Calu3 (cell line): ENCODE results near the gene NUMA1. TPM values are rescaled to one million over a fixed set of nuclear protein-coding genes. Genes with fewer than 3 reads are reported as not detected.

Experiments
- BruUV-seq: library from RNA; stranded (reverse); fragments of 400-500 nt; replicated peaks from 2 replicates; lab custom pipeline; 2021; lab: Mats Ljungman, UMichigan
- CTCF ChIA-PET: fragments of 300-600 bp; sonication (Branson Sonifier 250); formaldehyde crosslinking; loops from one replicate; lab custom pipeline; 2022; ENCODE audit warnings: antibody characterized with exemption; lab: Charles Lee
- DNase-seq: peaks from one replicate; pipeline ENCODE4 v3.0.0; 2022
- H3K27ac Mint-ChIP-seq: one replicate; pipeline ENCODE4 v1.8.0; 2022; ENCODE audit warnings: mixed read lengths; ENCODE audit not compliant: unreplicated experiment
- H3K27me3 Mint-ChIP-seq: one replicate; pipeline ENCODE4 v1.8.0; 2022; ENCODE audit warnings: mixed read lengths; ENCODE audit not compliant: unreplicated experiment
- H3K36me3 Mint-ChIP-seq: one replicate; pipeline ENCODE4 v1.8.0; 2022; ENCODE audit warnings: mild to moderate bottlenecking, moderate library complexity, mixed read lengths; ENCODE audit not compliant: insufficient read depth, unreplicated experiment
- H3K4me1 Mint-ChIP-seq: one replicate; pipeline ENCODE4 v1.8.0; 2022; ENCODE audit warnings: mild to moderate bottlenecking, low read depth, mixed read lengths; ENCODE audit not compliant: unreplicated experiment
- H3K4me3 Mint-ChIP-seq: one replicate; pipeline ENCODE4 v1.8.0; 2022; ENCODE audit warnings: mild to moderate bottlenecking, low read depth, moderate library complexity, mixed read lengths; ENCODE audit not compliant: unreplicated experiment
- H3K9me3 Mint-ChIP-seq: one replicate; pipeline ENCODE4 v1.8.0; 2022; ENCODE audit warnings: low read depth, mixed read lengths; ENCODE audit not compliant: unreplicated experiment
- CTCF ChIP-seq: fragments of 200-600 bp; IDR thresholded peaks from one replicate; pipeline ENCODE4 v1.8.0; 2022; ENCODE audit warnings: antibody characterized with exemption; ENCODE audit not compliant: unreplicated experiment
- intact Hi-C: fragments of 100-400 bp; cut with micrococcal nuclease; formaldehyde crosslinking; loops from one replicate; pipeline ENCODE4 v1.10.0; 2022; ENCODE audit not compliant: unreplicated experiment
- total RNA-seq: library from RNA; stranded (reverse); gene quantifications from 2 replicates; pipeline ENCODE4 v1.2.3, GENCODE V29; 2022

NUMA1 gene
- total RNA-seq, 1 experiment from 2014 or later: 146 TPM

GRCh38 chr11:72023335-72023734, 57.0 kb downstream of the NUMA1 start:
- no peaks in the 10 kb centered on the region for H3K27me3 Mint-ChIP-seq
- no peak overlapping the region for H3K27ac Mint-ChIP-seq
- no peak for DNase-seq
- intact Hi-C loops: no loop called here
- CTCF ChIA-PET: no interaction called here
- H3K4me3 Mint-ChIP-seq: no peak overlapping the region
- BruUV-seq: no TSS peak
- H3K4me1 Mint-ChIP-seq: peaks cover 8% of the 10 kb centered on the region
- no peak for TF ChIP-seq CTCF
- H3K36me3 Mint-ChIP-seq: peaks cover 33% of the 10 kb centered on the region
- no peaks in the 10 kb centered on the region for H3K9me3 Mint-ChIP-seq

GRCh38 chr11:72018171-72018570, 62.2 kb downstream of the NUMA1 start:
- DNase-seq: no peak
- intact Hi-C loops: no loop called here
- Mint-ChIP-seq H3K27ac (no peak overlapping the region), H3K4me3 (no peak overlapping the region), H3K27me3 (no peaks in the 10 kb centered on the region), H3K36me3 (peaks cover 74% of the 10 kb centered on the region), H3K9me3 (no peaks in the 10 kb centered on the region), H3K4me1 (no peaks in the 10 kb centered on the region)
- BruUV-seq: no TSS peak
- CTCF ChIA-PET: interaction anchor here (1.5 kb wide), 1 partner anchor 21 kb away, joined by 3 read pairs; no protein-coding TSS in a partner anchor
- no peak for TF ChIP-seq CTCF

- Mint-ChIP-seq H3K27me3 (no peaks in the 10 kb centered on the region), H3K9me3 (no peaks in the 10 kb centered on the region), H3K4me3 (no peak overlapping the region), H3K36me3 (peaks cover 68% of the 10 kb centered on the region), H3K4me1 (no peaks in the 10 kb centered on the region), H3K27ac (peak overlapping the region; percentile 11)
- peak; percentile 34 for DNase-seq
- CTCF ChIA-PET: interaction anchor here (0.6 to 1.5 kb wide), 4 partner anchors 9 to 215 kb away, joined by 3 to 6 read pairs (median 4); no protein-coding TSS in a partner anchor
- BruUV-seq: no TSS peak
- no peak for TF ChIP-seq CTCF
- intact Hi-C loops: no loop called here
Observed at GRCh38 chr11:72015511-72016061, 64.8 kb downstream of the NUMA1 start.

- no peaks in the 10 kb centered on the region for H3K27me3 Mint-ChIP-seq
- no peak for TF ChIP-seq CTCF
- BruUV-seq: TSS peak; percentile 38
- peaks cover 60% of the 10 kb centered on the region for H3K36me3 Mint-ChIP-seq
- no peaks in the 10 kb centered on the region for H3K9me3 Mint-ChIP-seq
- CTCF ChIA-PET: interaction anchor here (0.6 to 1.5 kb wide), 3 partner anchors 10 to 432 kb away, joined by 5 to 7 read pairs (median 6); no protein-coding TSS in a partner anchor
- H3K4me3 Mint-ChIP-seq: no peak overlapping the region
- intact Hi-C loops: no loop called here
- DNase-seq: no peak
- no peaks in the 10 kb centered on the region for H3K4me1 Mint-ChIP-seq
- peak overlapping the region; percentile 50 for H3K27ac Mint-ChIP-seq
Observed at GRCh38 chr11:72014761-72015320, 65.5 kb downstream of the NUMA1 start.
